ENCODE measurements around the gene ADCY2. TPM values are rescaled to one million over a fixed set of nuclear protein-coding genes. Genes with fewer than 3 reads are reported as not detected.

Gene ADCY2
- total and polyA plus RNA-seq, 2 donors, result 0.42 to 1.0 TPM

DNA sequence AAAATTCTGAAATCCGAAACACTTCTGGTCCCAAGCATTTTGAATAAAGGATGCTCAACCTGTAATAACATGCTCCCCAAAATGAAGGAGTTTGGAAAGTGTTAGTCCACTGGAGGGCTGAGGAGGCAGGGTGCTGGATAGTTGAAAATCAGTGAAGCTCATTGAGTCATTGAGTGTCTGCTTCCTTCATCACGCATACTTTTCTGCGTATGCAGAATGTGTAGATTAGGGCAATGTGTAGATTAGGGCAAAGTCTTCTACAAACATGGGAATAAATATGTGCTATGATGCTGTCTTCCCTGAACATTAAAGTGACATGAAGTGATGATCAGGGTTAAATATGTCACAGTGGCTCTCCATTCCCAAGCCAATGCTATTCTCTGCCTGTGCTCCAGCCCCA lies 261.2 kb downstream of the ADCY2 start:
- DNase-seq (ENCODE audit: low read depth in 6 of 9, low spot score in 9 of 9), result no peak
- Histone ChIP-seq H3K4me3 (ENCODE audit: low read length in 2 of 2) (no peak overlapping the region), H3K4me1 (ENCODE audit: control insufficient read depth in 2 of 2, insufficient read depth in 2 of 2, low read length in 2 of 2) (no peaks in the 10 kb centered on the region), H3K27me3 (ENCODE audit: control insufficient read depth in 2 of 2, insufficient read depth in 1 of 2, low read length in 1 of 2) (no peaks in the 10 kb centered on the region), H3K9me3 (ENCODE audit: control insufficient read depth in 2 of 2, insufficient read depth in 1 of 2, low read length in 1 of 2) (no peaks in the 10 kb centered on the region), H3K27ac (ENCODE audit: low read depth in 1 of 2, low read length in 1 of 2) (no peak overlapping the region), H3K36me3 (ENCODE audit: control insufficient read depth in 2 of 2, insufficient read depth in 2 of 2, low read length in 1 of 2) (no peaks in the 10 kb centered on the region)
- 98% methylated on average over 3 of the region's 3 CpGs for WGBS

DNA sequence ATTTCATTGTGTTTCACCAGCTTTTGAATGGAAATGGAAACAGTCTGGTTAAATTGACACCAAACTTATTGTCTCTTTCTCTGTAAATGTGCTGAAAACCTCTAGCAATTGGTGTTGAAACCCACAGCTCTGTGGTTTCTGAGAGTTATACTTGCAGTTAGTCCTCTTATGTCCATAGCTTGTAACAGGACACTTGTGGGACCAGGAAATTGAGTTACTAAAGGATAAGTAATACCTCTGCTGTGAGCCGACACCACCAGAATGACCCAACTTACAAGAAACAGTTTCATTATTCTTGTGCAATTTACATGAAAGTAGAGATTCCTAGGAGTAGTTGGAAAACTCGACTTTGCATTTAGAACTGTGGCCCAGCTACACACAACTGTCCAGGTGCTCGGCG lies 263.5 kb downstream of the ADCY2 start:
- no peak overlapping the region for H3K27ac ChIP-seq (ENCODE audit: low read depth in 1 of 2, low read length in 1 of 2)
- H3K4me1 ChIP-seq (ENCODE audit: control insufficient read depth in 2 of 2, insufficient read depth in 2 of 2, low read length in 2 of 2), result no peaks in the 10 kb centered on the region
- no peak overlapping the region for H3K4me3 ChIP-seq (ENCODE audit: low read length in 2 of 2)
- H3K36me3 ChIP-seq (ENCODE audit: control insufficient read depth in 2 of 2, insufficient read depth in 2 of 2, low read length in 1 of 2), result no peaks in the 10 kb centered on the region
- no peaks in the 10 kb centered on the region for H3K27me3 ChIP-seq (ENCODE audit: control insufficient read depth in 2 of 2, insufficient read depth in 1 of 2, low read length in 1 of 2)
- DNase-seq (ENCODE audit: low read depth in 6 of 9, low spot score in 9 of 9), result no peak
- H3K9me3 ChIP-seq (ENCODE audit: control insufficient read depth in 2 of 2, insufficient read depth in 1 of 2, low read length in 1 of 2), result no peaks in the 10 kb centered on the region
- 82% methylated on average over 4 of the region's 4 CpGs for WGBS

DNA sequence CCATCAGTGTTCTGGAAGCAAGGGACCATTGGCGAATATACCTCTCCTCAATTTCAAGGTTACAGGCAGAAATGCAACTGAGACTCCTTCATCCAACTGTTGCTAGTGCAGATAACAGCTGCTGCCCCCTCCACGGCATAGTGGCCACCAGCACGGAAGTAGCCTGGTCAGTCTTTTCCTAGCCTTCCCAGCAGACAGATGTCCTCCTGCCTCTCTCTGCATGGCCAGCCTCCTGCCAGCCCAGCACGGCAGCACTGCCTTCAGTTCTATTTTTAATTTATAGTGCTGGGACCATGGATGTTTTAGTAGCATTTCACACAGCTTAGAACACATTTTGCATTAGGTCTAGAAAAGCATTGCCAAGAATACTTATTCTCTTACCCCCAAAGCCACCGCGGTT lies 266.4 kb downstream of the ADCY2 start:
- H3K4me1 ChIP-seq (ENCODE audit: control insufficient read depth in 2 of 2, insufficient read depth in 2 of 2, low read length in 2 of 2), result no peaks in the 10 kb centered on the region
- no peaks in the 10 kb centered on the region for H3K27me3 ChIP-seq (ENCODE audit: control insufficient read depth in 2 of 2, insufficient read depth in 1 of 2, low read length in 1 of 2)
- H3K27ac ChIP-seq (ENCODE audit: low read depth in 1 of 2, low read length in 1 of 2), result no peak overlapping the region
- H3K9me3 ChIP-seq (ENCODE audit: control insufficient read depth in 2 of 2, insufficient read depth in 1 of 2, low read length in 1 of 2), result no peaks in the 10 kb centered on the region
- H3K4me3 ChIP-seq (ENCODE audit: low read length in 2 of 2), result no peak overlapping the region
- WGBS, result 94% methylated on average over 6 of the region's 6 CpGs
- no peaks in the 10 kb centered on the region for H3K36me3 ChIP-seq (ENCODE audit: control insufficient read depth in 2 of 2, insufficient read depth in 2 of 2, low read length in 1 of 2)
- DNase-seq (ENCODE audit: low read depth in 6 of 9, low spot score in 9 of 9), result no peak

DNA sequence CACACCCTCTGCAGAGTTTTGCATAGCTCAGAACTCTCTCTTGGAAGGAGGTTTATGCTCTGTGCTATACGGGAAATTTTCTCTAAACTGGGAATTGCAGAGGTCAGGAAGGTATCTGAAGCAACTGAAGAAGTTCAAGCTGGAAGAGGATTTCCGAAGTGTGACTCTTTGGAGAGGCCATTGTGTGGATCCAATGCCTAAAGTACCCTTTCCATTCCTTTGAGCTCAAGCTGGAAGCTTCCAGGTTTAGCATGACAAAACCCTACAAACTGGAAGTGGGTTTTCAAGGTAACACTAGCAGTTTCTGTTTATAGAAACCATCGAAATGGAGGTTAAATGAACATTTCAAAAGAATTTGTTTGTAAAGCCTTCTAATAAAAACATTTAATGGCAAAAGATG lies 267.9 kb downstream of the ADCY2 start:
- 81% methylated on average over 3 of the region's 3 CpGs for WGBS
- H3K27ac ChIP-seq (ENCODE audit: low read depth in 1 of 2, low read length in 1 of 2), result no peak overlapping the region
- no peaks in the 10 kb centered on the region for H3K9me3 ChIP-seq (ENCODE audit: control insufficient read depth in 2 of 2, insufficient read depth in 1 of 2, low read length in 1 of 2)
- no peaks in the 10 kb centered on the region for H3K4me1 ChIP-seq (ENCODE audit: control insufficient read depth in 2 of 2, insufficient read depth in 2 of 2, low read length in 2 of 2)
- H3K36me3 ChIP-seq (ENCODE audit: control insufficient read depth in 2 of 2, insufficient read depth in 2 of 2, low read length in 1 of 2), result no peaks in the 10 kb centered on the region
- H3K4me3 ChIP-seq (ENCODE audit: low read length in 2 of 2), result no peak overlapping the region
- no peak for DNase-seq (ENCODE audit: low read depth in 6 of 9, low spot score in 9 of 9)
- no peaks in the 10 kb centered on the region for H3K27me3 ChIP-seq (ENCODE audit: control insufficient read depth in 2 of 2, insufficient read depth in 1 of 2, low read length in 1 of 2)

DNA sequence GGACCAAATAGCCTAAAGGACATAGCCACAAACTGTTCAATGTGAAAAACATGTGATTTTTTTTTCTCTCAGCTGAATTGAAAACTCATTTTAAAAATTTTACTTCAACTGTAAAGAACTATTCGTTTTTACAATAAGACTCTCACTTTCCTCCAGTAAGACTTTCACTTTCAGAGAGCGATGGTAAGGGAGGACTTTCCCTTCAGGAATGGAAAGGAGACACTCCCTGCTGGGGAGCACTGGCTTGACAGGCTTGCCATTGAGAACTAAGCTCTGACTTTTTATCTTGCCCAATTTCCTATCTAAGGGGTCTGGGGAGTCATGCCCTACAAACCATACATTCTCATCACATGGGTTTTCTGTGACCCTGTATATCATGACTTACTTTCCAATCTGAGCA lies 268.3 kb downstream of the ADCY2 start:
- Histone ChIP-seq H3K27ac (ENCODE audit: low read depth in 1 of 2, low read length in 1 of 2) (no peak overlapping the region), H3K4me1 (ENCODE audit: control insufficient read depth in 2 of 2, insufficient read depth in 2 of 2, low read length in 2 of 2) (no peaks in the 10 kb centered on the region), H3K4me3 (ENCODE audit: low read length in 2 of 2) (no peak overlapping the region), H3K36me3 (ENCODE audit: control insufficient read depth in 2 of 2, insufficient read depth in 2 of 2, low read length in 1 of 2) (no peaks in the 10 kb centered on the region), H3K9me3 (ENCODE audit: control insufficient read depth in 2 of 2, insufficient read depth in 1 of 2, low read length in 1 of 2) (no peaks in the 10 kb centered on the region), H3K27me3 (ENCODE audit: control insufficient read depth in 2 of 2, insufficient read depth in 1 of 2, low read length in 1 of 2) (no peaks in the 10 kb centered on the region)
- no peak for DNase-seq (ENCODE audit: low read depth in 6 of 9, low spot score in 9 of 9)
- WGBS, result 79% methylated on average over 2 of the region's 2 CpGs

DNA sequence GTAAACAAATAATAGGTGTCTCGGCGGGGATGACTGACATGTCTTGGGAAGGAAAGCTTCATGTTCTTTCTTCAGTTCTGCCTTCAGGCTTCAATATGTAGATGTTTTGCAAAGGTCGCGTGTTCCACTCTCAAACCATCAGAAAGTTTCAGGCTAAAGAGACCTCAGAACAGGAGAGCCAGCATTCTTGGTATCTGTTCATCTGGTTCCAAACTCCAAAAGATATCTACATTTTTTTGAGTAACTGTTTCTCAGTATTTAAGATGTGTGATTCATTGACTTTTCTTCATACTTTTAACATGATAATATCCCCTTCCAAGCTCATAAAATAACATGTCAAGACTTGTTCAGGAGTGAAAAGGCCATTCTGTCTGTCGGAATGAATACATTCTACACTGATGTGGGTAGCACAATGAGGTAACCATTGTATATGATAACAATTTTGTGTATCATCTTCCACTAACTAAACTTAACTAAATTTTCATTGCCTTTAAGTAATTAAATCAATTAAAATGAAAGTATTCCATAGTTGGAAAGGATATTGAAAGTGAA lies 271.4 kb downstream of the ADCY2 start:
- DNase-seq (ENCODE audit: low read depth in 6 of 9, low spot score in 9 of 9), result no peak

DNA sequence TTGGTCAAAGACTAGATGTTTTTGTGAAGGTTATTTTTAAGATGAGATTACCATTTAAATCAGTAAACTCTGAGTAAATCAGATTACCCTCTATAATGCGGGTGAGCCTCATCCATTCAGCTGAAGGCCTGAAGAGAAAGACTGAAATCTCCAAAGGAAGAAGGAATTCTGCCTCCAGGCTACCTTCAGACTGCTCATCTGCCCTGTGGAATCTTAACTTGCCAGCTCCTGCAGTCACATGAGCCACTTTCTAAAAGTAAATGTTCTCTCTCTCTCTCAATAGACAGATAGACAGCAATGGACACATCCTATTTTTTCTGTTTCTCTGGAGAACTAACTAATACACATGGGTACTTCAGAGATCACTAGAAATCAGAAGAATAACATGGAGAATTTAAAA lies 272.2 kb downstream of the ADCY2 start:
- H3K4me1 ChIP-seq (ENCODE audit: control insufficient read depth in 2 of 2, insufficient read depth in 2 of 2, low read length in 2 of 2), result no peaks in the 10 kb centered on the region
- no peaks in the 10 kb centered on the region for H3K9me3 ChIP-seq (ENCODE audit: control insufficient read depth in 2 of 2, insufficient read depth in 1 of 2, low read length in 1 of 2)
- no peaks in the 10 kb centered on the region for H3K36me3 ChIP-seq (ENCODE audit: control insufficient read depth in 2 of 2, insufficient read depth in 2 of 2, low read length in 1 of 2)
- no peak overlapping the region for H3K27ac ChIP-seq (ENCODE audit: low read depth in 1 of 2, low read length in 1 of 2)
- DNase-seq (ENCODE audit: low read depth in 6 of 9, low spot score in 9 of 9), result no peak
- whole genome bisulfite sequencing, result 94% methylated on average over 1 of the region's 1 CpG
- H3K27me3 ChIP-seq (ENCODE audit: control insufficient read depth in 2 of 2, insufficient read depth in 1 of 2, low read length in 1 of 2), result no peaks in the 10 kb centered on the region
- H3K4me3 ChIP-seq (ENCODE audit: low read length in 2 of 2), result no peak overlapping the region

More for the DNA sequence above, 271.4 kb downstream of the ADCY2 start:
- WGBS, result 92% methylated on average over 5 of the region's 5 CpGs
- H3K36me3 ChIP-seq (ENCODE audit: control insufficient read depth in 2 of 2, insufficient read depth in 2 of 2, low read length in 1 of 2), result no peaks in the 10 kb centered on the region
- H3K27me3 ChIP-seq (ENCODE audit: control insufficient read depth in 2 of 2, insufficient read depth in 1 of 2, low read length in 1 of 2), result no peaks in the 10 kb centered on the region
- H3K4me1 ChIP-seq (ENCODE audit: control insufficient read depth in 2 of 2, insufficient read depth in 2 of 2, low read length in 2 of 2), result no peaks in the 10 kb centered on the region
- no peaks in the 10 kb centered on the region for H3K9me3 ChIP-seq (ENCODE audit: control insufficient read depth in 2 of 2, insufficient read depth in 1 of 2, low read length in 1 of 2)
- no peak overlapping the region for H3K4me3 ChIP-seq (ENCODE audit: low read length in 2 of 2)
- no peak overlapping the region for H3K27ac ChIP-seq (ENCODE audit: low read depth in 1 of 2, low read length in 1 of 2)

DNA sequence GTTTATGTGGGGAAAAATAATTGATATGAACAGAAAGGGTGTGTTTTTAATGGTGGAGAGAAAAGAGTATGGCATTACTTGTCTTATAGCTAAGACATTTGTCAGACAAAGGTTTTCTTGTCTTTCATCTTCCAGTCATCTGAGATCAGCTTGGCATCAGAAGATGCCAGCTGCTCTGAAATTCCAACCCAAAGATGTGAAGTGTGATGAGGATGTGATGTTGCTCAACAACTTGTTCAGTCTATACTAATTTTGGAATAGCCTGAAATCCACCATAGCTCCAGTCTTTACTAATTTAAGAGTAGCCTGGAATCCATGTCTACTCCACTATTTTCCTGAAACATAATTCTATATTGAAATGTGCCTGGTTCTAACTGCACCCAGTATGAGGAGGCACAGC lies 272.7 kb downstream of the ADCY2 start:
- H3K27ac ChIP-seq (ENCODE audit: low read depth in 1 of 2, low read length in 1 of 2), result no peak overlapping the region
- no peaks in the 10 kb centered on the region for H3K27me3 ChIP-seq (ENCODE audit: control insufficient read depth in 2 of 2, insufficient read depth in 1 of 2, low read length in 1 of 2)
- no peaks in the 10 kb centered on the region for H3K36me3 ChIP-seq (ENCODE audit: control insufficient read depth in 2 of 2, insufficient read depth in 2 of 2, low read length in 1 of 2)
- H3K4me1 ChIP-seq (ENCODE audit: control insufficient read depth in 2 of 2, insufficient read depth in 2 of 2, low read length in 2 of 2), result no peaks in the 10 kb centered on the region
- no peak for DNase-seq (ENCODE audit: low read depth in 6 of 9, low spot score in 9 of 9)
- no peaks in the 10 kb centered on the region for H3K9me3 ChIP-seq (ENCODE audit: control insufficient read depth in 2 of 2, insufficient read depth in 1 of 2, low read length in 1 of 2)
- no peak overlapping the region for H3K4me3 ChIP-seq (ENCODE audit: low read length in 2 of 2)

DNA sequence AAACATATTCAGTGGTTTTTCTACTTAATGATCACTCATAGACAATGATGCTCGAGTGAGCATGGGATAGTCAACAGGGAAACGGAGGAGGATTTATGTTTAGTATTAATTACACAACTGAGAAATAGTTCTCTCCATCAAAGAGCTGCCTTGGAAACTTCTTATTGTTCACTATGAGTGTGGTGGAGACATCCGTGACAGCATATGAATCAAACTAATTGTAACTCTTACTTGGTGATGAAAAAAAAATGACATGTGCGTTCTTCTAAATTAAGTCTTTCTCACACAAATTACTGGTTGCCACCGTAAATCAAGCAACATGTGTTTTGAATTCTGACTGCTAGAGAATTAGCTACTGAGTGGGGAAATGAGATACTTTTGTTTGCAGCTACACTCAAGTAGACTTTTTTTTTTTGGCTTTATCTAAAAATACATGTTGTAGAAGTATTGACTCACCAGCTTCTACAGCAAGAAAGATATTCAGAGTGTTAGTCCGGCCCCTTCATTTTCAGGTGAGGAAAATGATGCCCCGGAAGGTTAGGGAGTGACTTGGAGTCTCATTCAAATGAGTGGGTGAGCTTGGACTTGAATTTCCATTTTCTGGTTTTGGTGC lies 275.5 kb downstream of the ADCY2 start:
- H3K36me3 ChIP-seq (ENCODE audit: control insufficient read depth in 2 of 2, insufficient read depth in 2 of 2, low read length in 1 of 2), result no peaks in the 10 kb centered on the region
- H3K27ac ChIP-seq (ENCODE audit: low read depth in 1 of 2, low read length in 1 of 2), result no peak overlapping the region
- no peak overlapping the region for H3K4me3 ChIP-seq (ENCODE audit: low read length in 2 of 2)
- H3K4me1 ChIP-seq (ENCODE audit: control insufficient read depth in 2 of 2, insufficient read depth in 2 of 2, low read length in 2 of 2), result no peaks in the 10 kb centered on the region
- DNase-seq (ENCODE audit: low read depth in 6 of 9, low spot score in 9 of 9), result no peak
- no peaks in the 10 kb centered on the region for H3K9me3 ChIP-seq (ENCODE audit: control insufficient read depth in 2 of 2, insufficient read depth in 1 of 2, low read length in 1 of 2)
- WGBS, result 89% methylated on average over 7 of the region's 7 CpGs
- no peaks in the 10 kb centered on the region for H3K27me3 ChIP-seq (ENCODE audit: control insufficient read depth in 2 of 2, insufficient read depth in 1 of 2, low read length in 1 of 2)

Data from thymus (tissue), 11 donors.